ENCODE data around the gene ZNRF3.
A peak's percentile ranks its signal among the peaks of the same experiment; 100 is the strongest.
"Not testable (repeated sequence)": the region's sequence is repeated elsewhere in the genome, so short reads cannot be mapped to it uniquely, and the experiment has no call there.

The ZNRF3 gene

GRCh38 chr22:28908810-28909209 lies 25.4 kb downstream of the ZNRF3 start:
- DNase-seq (ENCODE audit: low spot score), result not testable (repeated sequence)

- DNase-seq (ENCODE audit: low spot score), result no peak
Measured at GRCh38 chr22:28909375-28909774, 26.0 kb downstream of the ZNRF3 start.

- no peak for DNase-seq (ENCODE audit: low spot score)
Measured at GRCh38 chr22:28910569-28911303, 27.4 kb downstream of the ZNRF3 start.

- DNase-seq (ENCODE audit: low spot score), result no peak
Measured at GRCh38 chr22:28911304-28911690, 27.9 kb downstream of the ZNRF3 start.

GRCh38 chr22:28911777-28912669 lies 28.7 kb downstream of the ZNRF3 start:
- DNase-seq (ENCODE audit: low spot score), result peak; percentile 37

- DNase-seq (ENCODE audit: low spot score), result no peak
Measured at GRCh38 chr22:28914201-28914600, 30.8 kb downstream of the ZNRF3 start.

- DNase-seq (ENCODE audit: low spot score), result no peak
Measured at GRCh38 chr22:28915969-28916368, 32.6 kb downstream of the ZNRF3 start.

- no peak for DNase-seq (ENCODE audit: low spot score)
Measured at GRCh38 chr22:28917747-28918549, 34.6 kb downstream of the ZNRF3 start.

- DNase-seq (ENCODE audit: low spot score), result no peak
Measured at GRCh38 chr22:28918550-28919271, 35.3 kb downstream of the ZNRF3 start.

GRCh38 chr22:28920757-28921584 lies 37.6 kb downstream of the ZNRF3 start:
- no peak for DNase-seq (ENCODE audit: low spot score)

- DNase-seq (ENCODE audit: low spot score), result no peak
Measured at GRCh38 chr22:28921585-28921879, 38.2 kb downstream of the ZNRF3 start.

- no peak for DNase-seq (ENCODE audit: low spot score)
Measured at GRCh38 chr22:28922540-28923244, 39.3 kb downstream of the ZNRF3 start.

GRCh38 chr22:28923826-28924732 lies 40.7 kb downstream of the ZNRF3 start:
- no peak for DNase-seq (ENCODE audit: low spot score)

- no peak for DNase-seq (ENCODE audit: low spot score)
Measured at GRCh38 chr22:28925916-28926315, 42.5 kb downstream of the ZNRF3 start.

- DNase-seq (ENCODE audit: low spot score), result no peak
Measured at GRCh38 chr22:28927630-28928029, 44.3 kb downstream of the ZNRF3 start.

- no peak for DNase-seq (ENCODE audit: low spot score)
Measured at GRCh38 chr22:28929197-28929596, 45.8 kb downstream of the ZNRF3 start.

GRCh38 chr22:28930357-28931007 lies 47.1 kb downstream of the ZNRF3 start:
- no peak for DNase-seq (ENCODE audit: low spot score)

GRCh38 chr22:28931844-28932567 lies 48.6 kb downstream of the ZNRF3 start:
- no peak for DNase-seq (ENCODE audit: low spot score)

Measured in GM03348 (cell line).